ENCODE data around the gene LNPEP.
A peak's percentile ranks its signal among the peaks of the same experiment; 100 is the strongest.
"Not testable (repeated sequence)": the region's sequence is repeated elsewhere in the genome, so short reads cannot be mapped to it uniquely, and the experiment has no call there.

The LNPEP gene

GRCh38 chr5:96930058-96930457 is 5.8 kb upstream of the LNPEP start:
- DNase-seq = no peak
- ATAC-seq = no peak

- DNase-seq (no peak), ATAC-seq (no peak)
These were observed 5.3 kb upstream of the LNPEP start for GRCh38 chr5:96930589-96930988.

GRCh38 chr5:96931037-96931436 is 4.8 kb upstream of the LNPEP start:
- not testable (repeated sequence) for ATAC-seq, DNase-seq

- DNase-seq (no peak), ATAC-seq (no peak)
These were observed 4.3 kb upstream of the LNPEP start for GRCh38 chr5:96931605-96932004.

GRCh38 chr5:96932026-96932425 is 3.9 kb upstream of the LNPEP start:
- DNase-seq (no peak), ATAC-seq (no peak)

- ATAC-seq = no peak
- no peak for DNase-seq
These were observed 1.8 kb upstream of the LNPEP start for GRCh38 chr5:96933764-96934707.

- DNase-seq = peak; percentile 95
- peak; percentile 81 for ATAC-seq
These were observed 947 bp upstream of the LNPEP start for GRCh38 chr5:96934708-96935558.

- peak; percentile 63 for DNase-seq
- ATAC-seq = peak; percentile 24
These were observed 796 bp downstream of the LNPEP start for GRCh38 chr5:96936431-96937320.

- DNase-seq = no peak
These were observed 4.7 kb downstream of the LNPEP start for GRCh38 chr5:96940586-96940985.

GRCh38 chr5:96941140-96941539 is 5.3 kb downstream of the LNPEP start:
- ATAC-seq (no peak), DNase-seq (no peak)

More at GRCh38 chr5:96940586-96940985, 4.7 kb downstream of the LNPEP start:
- no peak for ATAC-seq

- DNase-seq (peak; percentile 45), ATAC-seq (peak; percentile 63)
These were observed 6.2 kb downstream of the LNPEP start for GRCh38 chr5:96942078-96942477.

- DNase-seq (no peak), ATAC-seq (no peak)
These were observed 7.0 kb downstream of the LNPEP start for GRCh38 chr5:96942911-96943310.

- DNase-seq (no peak), ATAC-seq (no peak)
These were observed 7.9 kb downstream of the LNPEP start for GRCh38 chr5:96943799-96944198.

- no peak for ATAC-seq
- no peak for DNase-seq
These were observed 9.4 kb downstream of the LNPEP start for GRCh38 chr5:96945144-96945897.

GRCh38 chr5:96946381-96946780 is 10.5 kb downstream of the LNPEP start:
- DNase-seq = no peak
- no peak for ATAC-seq

- DNase-seq (no peak), ATAC-seq (no peak)
These were observed 16.4 kb downstream of the LNPEP start for GRCh38 chr5:96952118-96952750.

GRCh38 chr5:96952974-96953730 is 17.3 kb downstream of the LNPEP start:
- ATAC-seq = no peak

GRCh38 chr5:96957254-96958049 is 21.6 kb downstream of the LNPEP start:
- DNase-seq = peak; percentile 46
- ATAC-seq = peak; percentile 91

More at GRCh38 chr5:96952974-96953730, 17.3 kb downstream of the LNPEP start:
- no peak for DNase-seq

- DNase-seq (no peak), ATAC-seq (no peak)
These were observed 23.1 kb downstream of the LNPEP start for GRCh38 chr5:96958977-96959376.
